Measurements from ENCODE around the gene NMUR1.
A peak's percentile ranks its signal among the peaks of the same experiment; 100 is the strongest.
"Not testable (repeated sequence)": the region's sequence is repeated elsewhere in the genome, so short reads cannot be mapped to it uniquely, and the experiment has no call there.

Gene NMUR1, protein sequence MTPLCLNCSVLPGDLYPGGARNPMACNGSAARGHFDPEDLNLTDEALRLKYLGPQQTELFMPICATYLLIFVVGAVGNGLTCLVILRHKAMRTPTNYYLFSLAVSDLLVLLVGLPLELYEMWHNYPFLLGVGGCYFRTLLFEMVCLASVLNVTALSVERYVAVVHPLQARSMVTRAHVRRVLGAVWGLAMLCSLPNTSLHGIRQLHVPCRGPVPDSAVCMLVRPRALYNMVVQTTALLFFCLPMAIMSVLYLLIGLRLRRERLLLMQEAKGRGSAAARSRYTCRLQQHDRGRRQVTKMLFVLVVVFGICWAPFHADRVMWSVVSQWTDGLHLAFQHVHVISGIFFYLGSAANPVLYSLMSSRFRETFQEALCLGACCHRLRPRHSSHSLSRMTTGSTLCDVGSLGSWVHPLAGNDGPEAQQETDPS

DNA sequence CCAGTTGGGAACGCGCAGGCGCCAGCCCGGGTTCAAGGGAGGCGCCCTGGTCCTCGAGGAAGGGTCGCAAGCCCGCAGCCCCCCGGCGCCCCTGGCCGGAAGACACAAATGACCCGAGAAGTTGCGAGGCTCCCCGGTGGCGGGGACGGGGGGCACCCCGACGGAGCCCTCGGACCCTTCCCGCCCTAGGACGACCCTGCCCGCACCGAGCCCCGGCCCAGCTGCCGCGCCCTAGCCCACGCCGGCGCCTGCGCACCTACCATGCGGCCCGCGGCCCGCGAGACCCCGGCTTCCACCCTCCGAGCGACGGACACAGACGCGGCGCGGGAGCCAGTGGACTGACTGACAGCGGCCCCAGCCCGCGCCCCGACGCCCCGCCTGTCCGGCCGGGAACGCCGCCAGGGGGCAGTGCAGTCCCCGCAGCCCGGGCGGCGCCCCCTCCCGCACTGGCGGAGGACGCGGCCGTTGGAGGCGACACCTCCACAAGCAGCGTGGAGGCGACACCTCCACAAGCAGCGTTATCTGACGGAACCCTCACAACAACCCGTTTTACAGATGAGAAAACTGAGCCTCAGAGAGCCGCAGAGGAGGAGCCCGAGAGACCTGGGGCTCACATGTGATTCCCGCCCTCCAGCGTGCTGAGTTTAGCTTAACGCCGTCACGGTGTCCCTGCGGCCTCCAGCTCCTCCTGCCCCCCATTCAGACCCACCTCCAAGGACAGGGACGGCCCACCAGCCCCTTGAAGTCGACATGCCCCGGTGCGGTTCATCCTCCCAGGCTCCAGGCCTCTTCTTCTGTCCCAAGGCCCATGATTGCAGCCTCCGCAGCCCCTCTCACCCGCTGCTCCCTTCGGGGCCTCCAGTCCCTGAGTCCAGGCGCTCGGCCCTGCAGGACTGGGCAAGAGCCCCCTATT, at the start of gene NMUR1:
Gene NMUR1, minus strand, starts transcription at position 347 of the 913 bp plus-strand sequence. Its CDS starts 84 bp downstream, at position 263.
- DNase-seq (ENCODE audit: extremely low spot score, insufficient read length, low read depth) (peak; percentile 62), FAIRE-seq (peak; percentile 69)

DNA sequence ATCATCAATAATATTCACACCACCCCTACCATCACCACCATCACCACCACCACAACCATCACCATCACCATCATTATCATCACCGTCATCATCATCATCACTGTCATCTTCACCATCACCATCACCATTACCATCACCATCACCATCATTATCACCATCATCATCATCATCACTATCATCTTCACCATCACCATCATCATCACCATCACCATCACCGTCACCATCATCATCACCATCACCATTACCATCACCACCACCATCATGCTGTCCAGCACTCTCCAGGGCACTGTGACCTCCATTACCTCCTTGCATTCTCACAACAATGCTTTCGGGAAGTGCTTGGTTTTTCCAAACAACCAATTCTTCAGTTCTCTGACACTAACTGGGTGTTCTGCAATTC, 49.3 kb upstream of the NMUR1 start:
- DNase-seq (ENCODE audit: extremely low spot score, insufficient read length, low read depth) (no peak), FAIRE-seq (no peak)

DNA sequence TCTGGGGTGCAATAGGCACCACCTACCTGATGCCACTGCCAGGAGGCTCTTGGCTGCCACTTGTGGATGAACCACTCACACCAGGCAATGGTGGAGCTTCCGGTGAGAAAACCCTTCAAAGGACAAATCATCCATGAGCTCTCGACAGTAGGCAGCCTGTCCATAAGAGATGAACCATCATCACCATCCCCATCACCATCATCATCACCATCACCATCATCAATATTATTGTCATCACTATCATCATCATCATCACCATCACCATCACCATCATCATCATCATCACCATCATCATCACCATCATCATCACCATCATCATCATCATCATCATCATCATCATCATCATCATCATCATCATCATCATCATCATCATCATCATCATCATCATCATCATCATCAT, 48.4 kb upstream of the NMUR1 start:
- DNase-seq (ENCODE audit: extremely low spot score, insufficient read length, low read depth); FAIRE-seq: not testable (repeated sequence)

DNA sequence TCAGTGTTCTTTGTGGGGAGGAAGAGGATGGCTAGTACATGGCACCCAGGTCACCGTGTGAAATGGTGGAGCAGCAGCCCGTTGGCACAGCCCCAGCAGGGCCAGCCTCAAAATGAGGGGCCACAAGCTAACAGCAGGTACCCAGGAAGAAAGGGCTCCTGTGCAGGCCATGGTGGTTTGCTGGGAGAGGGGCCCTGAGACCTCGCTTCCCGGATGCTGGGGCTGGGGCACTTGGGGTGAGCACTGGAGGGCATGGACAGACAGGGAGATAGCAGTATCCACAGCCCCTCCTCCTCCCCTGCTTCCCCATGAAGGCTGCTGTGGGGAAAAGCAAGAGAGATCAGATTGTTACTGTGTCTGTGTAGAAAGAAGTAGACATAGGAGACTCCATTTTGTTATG, 46.2 kb upstream of the NMUR1 start:
- no peak for FAIRE-seq
- DNase-seq (ENCODE audit: extremely low spot score, insufficient read length, low read depth), result no peak

DNA sequence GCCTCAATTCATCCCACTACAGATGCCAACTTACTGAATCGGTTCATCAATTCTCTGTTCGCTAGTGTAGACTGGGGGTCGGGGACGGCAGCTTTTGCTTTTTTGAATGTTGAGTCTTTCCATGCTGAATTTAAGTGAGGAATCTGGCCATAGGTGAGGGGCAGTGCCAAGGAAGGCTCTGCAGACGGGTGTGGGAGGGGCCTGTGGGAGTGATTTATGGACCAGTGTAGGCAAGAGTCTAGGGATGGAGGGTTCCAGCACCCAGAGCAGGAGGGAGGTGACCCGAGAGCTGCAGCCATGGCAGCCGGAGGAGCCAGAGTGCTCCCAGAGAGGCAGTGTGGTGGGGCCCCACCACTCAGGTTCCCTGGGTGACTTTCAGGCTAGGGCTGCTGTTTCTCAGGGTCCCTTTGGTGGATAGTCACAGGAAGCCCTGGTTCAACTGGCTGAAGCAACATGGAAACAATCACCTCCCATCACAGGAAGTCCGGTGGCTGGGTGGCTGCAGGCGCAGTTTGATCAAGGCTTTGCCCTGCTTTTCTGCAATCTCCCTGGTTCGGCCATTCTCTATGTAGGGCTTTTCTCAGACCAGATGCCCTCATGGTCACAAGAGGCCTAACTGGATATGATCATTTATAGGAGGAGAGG, 45.5 kb upstream of the NMUR1 start:
- no peak for DNase-seq (ENCODE audit: extremely low spot score, insufficient read length, low read depth)
- no peak for FAIRE-seq

DNA sequence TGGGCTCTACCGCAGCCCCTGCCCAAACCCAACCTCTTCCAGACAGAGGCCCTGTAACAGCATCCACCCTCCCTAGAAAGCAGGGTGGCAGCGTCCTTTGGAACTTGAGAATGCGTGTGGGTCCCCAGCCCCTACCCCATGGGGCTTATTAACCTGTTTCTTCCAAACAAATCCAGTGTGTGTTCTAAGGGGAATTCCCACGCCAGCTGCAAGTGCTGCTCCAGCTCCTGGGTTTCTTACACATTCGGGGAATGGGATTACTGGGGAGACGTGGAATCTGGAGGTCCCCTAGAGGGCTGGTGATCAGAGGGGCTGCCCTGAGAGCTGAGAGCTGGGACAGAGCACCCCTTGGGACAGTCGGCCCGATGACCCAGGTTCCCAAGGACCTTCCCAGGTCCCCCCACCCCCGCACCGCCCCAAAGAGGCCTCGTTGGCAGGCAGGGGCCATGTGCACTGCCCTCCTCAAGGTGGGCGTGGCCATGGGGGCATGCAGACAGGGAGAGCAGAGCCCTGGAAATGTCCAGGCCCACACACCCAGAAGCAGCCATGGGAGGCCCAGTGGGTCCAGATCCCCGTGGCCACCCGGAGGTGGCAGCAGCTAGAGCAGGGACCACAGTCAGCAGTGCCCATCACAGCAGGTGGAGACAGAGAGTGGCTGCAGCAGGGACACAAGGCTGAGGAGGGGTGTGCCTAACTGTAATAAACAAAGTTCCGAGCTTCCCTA, 43.6 kb upstream of the NMUR1 start:
- no peak for DNase-seq (ENCODE audit: extremely low spot score, insufficient read length, low read depth)
- no peak for FAIRE-seq

DNA sequence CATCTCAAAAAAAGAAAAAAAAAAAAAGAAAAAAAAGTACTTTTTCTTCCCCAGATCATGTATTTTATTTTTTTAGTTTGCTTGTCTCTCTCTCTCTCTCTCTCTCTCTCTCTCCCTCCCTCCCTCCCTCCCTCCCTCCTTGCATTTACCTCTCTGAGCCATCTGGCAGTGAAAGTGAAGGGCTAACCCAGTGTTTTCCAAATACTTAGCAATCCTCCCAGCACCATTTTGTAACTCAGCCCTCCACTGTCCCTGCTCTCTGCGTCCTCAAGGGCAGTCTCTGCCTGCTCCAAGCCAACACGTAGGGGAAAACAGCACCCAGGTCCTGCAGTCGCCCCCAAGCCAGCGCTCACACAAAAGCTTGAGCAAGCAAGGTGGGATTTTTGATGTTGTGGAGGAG, 42.9 kb upstream of the NMUR1 start:
- no peak for FAIRE-seq
- no peak for DNase-seq (ENCODE audit: extremely low spot score, insufficient read length, low read depth)

DNA sequence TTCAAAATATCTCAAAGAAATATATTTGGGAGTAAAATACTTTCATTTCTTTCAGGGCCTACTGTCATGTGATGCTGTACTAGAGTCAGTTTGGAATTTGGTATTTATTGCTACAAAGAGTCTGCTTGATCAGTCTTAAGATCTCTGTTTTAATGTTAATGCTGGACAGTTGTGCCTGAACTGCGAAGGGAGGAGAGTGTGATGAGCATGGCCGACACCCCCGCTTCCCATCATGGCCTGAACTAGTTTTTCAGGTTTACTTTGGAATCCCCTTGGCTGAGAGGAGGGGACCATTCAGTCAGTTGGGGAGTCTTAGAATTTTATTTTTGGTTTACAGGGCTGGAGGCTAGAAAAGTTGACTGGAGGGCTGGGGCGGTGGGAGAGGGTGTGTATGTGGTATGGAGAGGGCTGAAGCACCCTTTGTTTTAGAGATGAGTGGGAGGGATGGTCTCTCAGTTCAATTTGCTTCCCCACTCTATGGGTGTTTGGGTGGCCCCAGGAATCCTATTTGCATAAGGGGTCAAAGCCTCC, 41.5 kb upstream of the NMUR1 start:
- FAIRE-seq (no peak), DNase-seq (ENCODE audit: extremely low spot score, insufficient read length, low read depth) (no peak)

DNA sequence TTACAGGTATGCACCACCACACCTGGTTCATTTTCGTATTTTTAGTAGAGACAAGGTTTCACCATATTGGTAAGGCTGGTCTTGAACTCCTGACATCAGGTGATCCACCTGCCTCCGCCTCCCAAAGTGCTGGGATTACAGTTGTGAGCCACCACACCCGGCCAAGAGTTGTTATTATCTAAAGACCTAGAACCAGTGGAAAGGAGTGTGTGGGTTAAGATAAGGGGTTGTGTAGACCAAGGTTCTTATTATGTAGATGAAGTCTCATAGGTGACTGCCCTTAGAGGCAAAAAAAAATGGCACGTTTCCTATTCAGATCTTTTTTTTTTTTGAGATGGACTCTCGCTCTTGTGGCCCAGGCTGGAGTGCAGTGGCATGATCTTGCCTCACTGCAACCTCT, 40.7 kb upstream of the NMUR1 start:
- DNase-seq (ENCODE audit: extremely low spot score, insufficient read length, low read depth); FAIRE-seq: not testable (repeated sequence)

DNA sequence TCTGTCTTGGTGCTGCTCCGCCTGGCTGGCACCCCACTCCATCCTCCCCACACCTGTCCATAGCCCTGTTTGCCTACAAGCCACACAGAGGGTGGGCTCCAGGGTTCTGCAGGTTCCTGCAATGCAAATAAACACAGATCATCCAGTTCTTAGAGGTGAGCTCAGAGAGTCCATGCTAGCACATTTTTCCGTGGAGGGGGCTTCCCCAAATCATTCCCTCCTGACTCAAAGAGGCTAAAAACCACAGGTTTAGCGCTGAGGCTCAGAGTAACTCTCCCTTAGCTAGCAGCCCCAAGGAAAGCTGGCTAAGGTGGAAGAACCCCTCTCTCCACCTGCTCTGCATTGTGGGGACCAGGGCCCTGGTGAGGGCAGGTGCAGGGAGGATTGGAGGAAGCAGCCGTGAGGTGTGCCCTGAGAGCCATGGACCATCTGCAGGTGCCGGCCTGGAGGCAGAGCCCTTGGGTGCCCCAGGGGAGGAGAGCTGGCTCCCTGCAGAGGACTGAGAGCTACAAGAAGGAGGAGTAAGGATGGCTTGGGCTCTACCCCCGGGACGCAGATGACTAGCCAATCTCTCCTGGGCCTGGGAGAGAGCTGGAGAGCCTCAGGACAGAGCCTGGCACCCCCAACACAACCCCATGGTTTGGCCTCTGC, 38.7 kb upstream of the NMUR1 start:
- no peak for FAIRE-seq
- no peak for DNase-seq (ENCODE audit: extremely low spot score, insufficient read length, low read depth)

DNA sequence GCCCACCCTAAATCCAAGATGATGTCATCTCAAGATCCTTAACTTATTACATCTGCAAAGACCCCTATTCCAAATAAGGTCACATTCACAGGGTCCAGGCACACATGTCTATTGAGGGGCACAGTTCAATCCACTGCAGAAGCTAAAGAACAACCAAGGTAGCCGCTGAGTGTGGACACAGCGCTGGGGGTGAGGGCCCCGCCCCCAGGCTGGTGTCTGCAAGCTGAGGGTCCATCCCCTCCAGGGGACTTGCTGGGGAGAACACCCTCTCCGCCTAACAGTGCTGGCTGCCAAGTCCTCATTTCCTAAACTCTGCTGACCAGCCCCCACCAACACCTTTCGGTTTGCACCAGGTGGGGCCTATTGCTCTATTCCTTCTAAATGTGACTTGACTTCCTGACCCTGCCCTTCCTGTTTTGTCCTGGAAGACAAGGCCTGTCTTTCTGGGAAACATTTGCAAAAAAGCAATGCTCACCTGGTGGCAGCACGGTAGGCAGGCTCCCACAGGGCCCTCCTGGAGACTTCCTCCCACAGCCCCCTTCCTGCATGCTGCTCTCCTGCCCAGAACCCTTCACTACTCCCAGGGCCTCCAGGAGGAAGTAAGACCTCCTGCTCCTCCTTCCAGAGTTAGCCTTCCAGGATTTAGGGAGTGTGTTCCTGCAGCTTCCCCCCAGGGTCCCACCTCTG, 38.0 kb upstream of the NMUR1 start:
- DNase-seq (ENCODE audit: extremely low spot score, insufficient read length, low read depth) (no peak), FAIRE-seq (no peak)

DNA sequence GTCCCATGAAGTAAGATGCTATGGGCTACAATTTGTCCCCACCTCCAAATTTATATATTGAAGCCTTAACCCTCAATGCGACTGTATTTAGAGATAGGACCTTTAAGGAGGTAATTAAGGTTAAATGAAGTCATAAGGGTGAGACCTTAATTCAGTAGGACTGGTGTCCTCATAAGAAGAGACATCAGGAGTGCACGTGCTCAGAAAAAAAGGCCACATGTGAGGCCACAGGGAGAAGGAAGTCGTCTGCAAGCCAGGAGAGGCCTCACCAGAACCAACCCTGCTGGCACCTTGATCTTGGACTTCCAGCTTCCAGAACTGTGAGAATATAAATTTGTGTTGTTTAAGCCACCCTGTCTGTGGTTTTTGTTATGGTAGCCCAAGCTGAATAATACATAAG, 36.9 kb upstream of the NMUR1 start:
- DNase-seq (ENCODE audit: extremely low spot score, insufficient read length, low read depth) (no peak), FAIRE-seq (no peak)

DNA sequence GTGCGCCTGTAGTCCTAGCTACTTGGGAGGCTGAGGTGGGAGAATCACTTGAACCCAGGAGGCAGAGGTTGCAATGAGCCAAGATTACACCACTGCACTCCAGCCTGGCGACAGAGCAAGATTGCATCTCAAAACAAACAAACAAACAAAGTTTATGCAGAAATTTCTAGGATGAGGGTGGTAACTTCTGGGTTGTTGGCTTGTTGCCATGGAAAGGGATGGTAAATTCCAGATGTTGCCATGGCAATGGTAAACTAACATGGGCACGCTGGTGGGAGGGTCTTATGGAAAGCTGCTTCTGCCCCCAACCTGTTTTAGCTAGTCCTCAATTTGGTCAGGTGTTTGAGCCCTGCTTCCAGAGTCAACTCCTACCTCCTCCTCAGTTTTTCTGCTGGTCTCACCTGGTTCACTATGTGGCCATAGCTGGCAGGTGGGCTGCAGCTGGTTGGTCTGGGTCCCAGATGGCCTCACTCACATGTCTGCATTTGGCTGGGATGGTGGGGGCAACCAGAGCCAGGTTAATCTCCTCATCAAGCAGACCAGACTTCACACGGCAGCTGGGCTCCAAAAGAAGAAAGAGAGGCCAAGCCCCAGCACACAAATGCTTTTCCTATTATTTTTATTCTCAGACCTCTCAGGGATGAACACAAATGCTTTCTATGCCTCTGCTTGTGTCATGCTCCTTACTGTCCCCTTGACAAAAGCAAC, 35.8 kb upstream of the NMUR1 start:
- DNase-seq (ENCODE audit: extremely low spot score, insufficient read length, low read depth) (no peak), FAIRE-seq (no peak)

DNA sequence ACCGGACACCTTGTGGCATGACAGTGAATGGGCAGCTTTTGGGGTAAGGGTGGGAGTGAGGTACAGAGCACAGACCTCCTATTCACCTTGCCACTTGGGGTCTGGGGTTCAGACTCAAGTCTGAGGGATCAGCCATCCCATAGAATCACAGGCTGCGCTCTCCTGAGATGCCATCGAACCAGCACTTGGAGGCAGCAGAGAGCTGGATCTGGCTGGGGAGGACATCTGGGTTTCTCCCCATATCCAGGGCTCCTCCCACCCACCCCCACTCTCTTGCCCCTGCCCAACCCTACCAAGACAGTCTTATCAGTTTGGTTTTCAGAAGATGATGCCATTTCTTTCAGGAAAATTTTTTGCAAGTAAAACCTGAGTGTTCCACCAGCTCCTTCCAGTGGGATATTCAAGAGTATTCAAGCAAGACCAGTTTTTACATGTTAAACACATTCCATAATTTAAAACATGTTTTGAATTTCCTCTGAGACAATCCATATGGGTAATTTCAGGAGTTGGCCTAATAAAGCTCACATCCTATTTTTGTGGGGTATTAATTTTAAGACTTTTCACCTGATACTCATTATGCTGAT, 33.2 kb upstream of the NMUR1 start:
- DNase-seq (ENCODE audit: extremely low spot score, insufficient read length, low read depth) (peak; percentile 46), FAIRE-seq (peak; percentile 75)

DNA sequence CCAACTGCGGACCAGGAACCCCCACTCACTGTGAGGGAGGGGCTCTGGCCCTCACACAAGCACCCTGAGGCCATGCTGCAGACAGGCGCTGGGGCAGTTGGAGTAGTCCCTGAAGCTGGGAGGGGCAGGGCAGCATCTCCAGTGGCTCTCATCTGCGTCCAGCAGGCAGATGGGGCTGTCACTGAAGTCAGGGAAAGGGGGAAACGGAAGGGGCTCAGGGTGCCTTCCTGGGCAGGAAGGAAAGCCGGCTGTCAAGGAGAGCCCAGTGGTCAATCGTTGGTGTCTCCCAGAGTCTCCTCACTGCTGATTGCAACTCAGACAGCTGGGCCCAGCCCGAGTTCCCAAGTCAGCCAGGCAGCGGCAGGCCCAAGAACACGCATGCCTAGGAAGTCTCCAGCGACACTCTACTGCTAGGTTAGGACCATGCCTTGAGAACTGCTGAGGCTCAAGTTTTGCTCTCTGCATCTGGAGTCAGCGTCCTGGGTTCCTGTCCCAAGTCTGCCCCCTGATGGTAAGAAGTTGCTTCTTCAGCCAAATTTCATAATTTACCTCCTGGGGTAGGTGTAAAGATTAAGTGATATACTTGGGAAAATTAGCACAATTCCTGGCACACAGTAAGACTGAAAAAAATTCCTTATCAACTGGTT, 27.4 kb upstream of the NMUR1 start:
- peak; percentile 77 for DNase-seq (ENCODE audit: extremely low spot score, insufficient read length, low read depth)
- FAIRE-seq, result peak; percentile 92

DNA sequence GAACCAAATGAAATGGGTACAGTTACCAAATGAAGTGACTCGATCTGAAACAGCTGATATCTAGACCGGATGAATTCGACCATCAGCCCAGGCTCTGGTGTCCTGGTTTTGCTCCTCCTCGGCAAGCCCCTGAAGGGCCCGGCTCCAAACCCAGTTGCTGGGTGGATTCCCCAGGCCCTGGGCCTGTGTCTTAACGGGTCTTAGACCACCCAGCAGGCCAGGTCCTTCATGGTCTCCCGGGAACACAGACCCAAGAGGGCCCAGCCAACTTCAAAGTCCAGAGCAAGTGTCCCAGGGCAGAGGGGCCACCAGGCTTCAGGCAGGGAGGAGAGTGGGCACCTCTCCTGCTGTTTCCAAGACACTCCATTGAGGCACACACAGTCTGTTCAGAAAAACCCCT, 26.7 kb upstream of the NMUR1 start:
- DNase-seq (ENCODE audit: extremely low spot score, insufficient read length, low read depth) (no peak), FAIRE-seq (no peak)

DNA sequence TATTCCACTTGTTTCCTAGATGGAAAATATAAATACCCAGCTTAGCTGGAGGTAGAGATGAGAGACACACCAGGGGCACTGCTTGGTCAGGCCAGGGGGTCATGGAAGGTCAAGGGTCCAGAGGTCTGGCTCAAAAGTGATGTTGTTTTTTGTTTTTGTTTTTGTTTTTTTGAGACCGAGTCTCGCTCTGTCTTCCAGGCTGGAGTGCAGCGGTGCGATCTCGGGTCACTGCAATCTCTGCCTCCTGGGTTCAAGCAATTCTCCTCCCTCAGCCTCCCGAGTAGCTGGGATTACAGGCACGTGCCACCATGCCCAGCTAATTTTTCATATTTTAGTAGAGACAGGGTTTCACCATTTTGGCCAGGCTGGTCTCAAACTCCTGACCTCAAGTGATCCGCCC, 26.3 kb upstream of the NMUR1 start:
- DNase-seq (ENCODE audit: extremely low spot score, insufficient read length, low read depth); FAIRE-seq: not testable (repeated sequence)

Measured in GM18507 (cell line).